ENCODE results near the gene IGIP.

The IGIP gene

GRCh38 chr5:140162781-140163180 lies 37.0 kb downstream of the IGIP start:
- no peak for DNase-seq (ENCODE audit: low read depth, low spot score)

DNA sequence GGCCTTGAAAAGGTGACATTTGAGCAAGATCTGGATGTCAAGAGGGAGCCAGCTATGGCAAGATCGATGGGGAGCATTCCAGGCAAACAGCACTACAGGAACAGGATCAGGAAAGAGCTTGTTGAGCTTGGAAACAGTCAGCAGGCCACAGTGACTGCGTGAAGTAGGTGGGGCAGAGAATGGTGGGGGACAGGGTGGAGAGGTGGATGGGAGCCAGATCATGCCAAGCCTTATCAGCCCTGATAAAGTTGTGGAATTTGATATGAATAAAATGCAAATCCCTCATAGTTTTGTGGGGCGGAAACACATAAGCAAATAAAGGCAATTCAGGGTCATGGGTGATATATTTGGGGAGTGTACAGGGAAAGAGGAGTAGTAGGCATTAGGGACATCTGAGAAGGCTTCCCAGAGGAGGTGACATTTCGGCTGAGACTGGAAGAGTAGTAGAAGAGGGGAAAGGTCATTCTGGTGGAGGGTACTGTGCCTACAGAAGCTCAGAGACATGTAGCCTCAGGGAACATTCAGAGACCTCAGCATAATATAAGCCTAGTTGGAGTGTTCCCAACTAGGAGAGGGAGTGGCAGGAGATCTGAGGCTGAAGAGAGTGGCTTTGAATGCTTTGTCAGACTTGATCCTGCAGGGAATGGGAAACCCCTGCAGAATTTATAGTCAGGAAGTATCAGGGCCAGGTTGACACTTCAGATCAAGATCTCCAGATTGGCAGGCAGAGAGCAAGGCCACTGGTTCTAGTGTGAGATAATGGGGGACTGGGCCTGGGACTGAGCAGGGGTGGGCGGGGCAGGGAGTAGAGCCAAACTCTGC lies 39.6 kb downstream of the IGIP start:
- no peak for DNase-seq (ENCODE audit: low read depth, low spot score)

GRCh38 chr5:140165923-140166270 lies 40.2 kb downstream of the IGIP start:
- DNase-seq (ENCODE audit: low read depth, low spot score) = no peak

DNA sequence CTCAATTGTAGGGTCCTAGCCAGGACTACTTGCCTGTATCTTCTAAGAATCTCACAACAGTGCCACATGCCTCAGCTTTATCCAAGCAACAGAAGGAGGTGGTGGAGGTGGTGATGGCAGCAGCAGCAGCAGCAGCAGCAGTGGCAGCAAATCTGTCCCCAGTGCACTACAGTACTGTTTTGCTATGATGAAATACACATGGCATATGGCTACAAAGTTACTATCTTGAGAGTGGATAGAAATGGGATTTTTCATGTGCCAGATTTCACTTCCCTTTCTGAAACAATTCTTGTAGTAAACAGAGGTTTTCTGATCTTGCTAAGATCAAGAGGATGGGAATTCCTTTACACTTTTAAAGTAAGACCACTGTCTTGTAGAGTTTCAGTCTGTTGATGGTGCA lies 41.2 kb downstream of the IGIP start:
- no peak for DNase-seq (ENCODE audit: low read depth, low spot score)

DNA sequence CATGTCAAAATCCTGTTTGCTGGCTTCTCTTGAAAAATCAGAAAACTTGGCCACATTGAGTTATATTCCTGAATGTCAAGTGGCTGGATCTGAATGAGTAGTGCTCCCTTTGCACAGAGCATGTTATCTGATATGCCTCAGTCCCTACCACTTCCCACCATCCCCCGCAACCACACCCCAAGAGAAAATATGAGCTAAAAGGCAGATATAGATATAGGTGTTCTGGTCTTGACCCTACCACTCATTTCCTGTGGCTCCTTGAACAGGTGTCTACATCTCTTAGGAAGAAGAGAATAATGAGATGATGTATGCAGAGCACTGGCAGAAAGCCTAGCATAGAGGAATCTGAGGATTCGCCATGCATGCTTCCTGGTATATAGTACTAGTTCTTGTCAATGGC lies 42.6 kb downstream of the IGIP start:
- DNase-seq (ENCODE audit: low read depth, low spot score) = no peak

GRCh38 chr5:140169410-140169809 lies 43.7 kb downstream of the IGIP start:
- DNase-seq (ENCODE audit: low read depth, low spot score) = no peak

DNA sequence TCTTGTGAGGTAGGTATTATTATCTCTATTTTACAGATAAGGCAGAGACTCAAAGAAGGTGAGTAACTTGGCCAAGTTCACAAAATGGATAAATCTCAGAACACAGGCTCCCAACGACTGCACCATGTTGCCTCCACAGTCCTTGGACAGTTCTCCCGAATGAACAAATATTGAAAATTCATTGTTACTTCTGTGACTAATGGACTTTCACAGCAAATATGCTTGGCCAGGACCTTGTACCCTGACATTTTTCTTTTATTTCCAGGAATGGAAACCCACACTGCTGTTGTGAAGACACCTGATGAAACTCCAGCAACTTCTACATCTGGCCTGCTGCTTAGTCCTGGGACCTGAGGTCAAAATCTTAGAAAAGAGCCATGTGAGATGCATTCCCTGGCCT lies 46.7 kb downstream of the IGIP start:
- no peak for DNase-seq (ENCODE audit: low read depth, low spot score)

DNA sequence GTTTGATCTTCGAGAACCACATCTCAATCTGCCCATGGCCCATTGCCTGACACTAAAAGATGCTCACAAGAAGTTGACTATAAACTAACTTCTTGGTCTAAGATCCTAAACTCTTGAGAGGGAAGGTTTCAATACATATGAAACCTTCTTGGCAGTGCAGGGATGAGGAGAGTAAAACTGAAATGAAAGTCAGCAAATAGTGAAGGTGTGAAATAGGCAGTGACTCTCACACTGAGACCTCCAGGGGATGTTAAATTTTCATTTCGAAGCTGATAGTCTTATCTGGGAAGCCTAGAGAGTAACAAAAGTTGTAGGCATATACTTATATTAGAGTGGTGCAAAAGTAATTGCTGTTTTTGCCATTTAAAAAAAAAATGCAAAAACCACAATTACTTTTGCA lies 48.3 kb downstream of the IGIP start:
- no peak for DNase-seq (ENCODE audit: low read depth, low spot score)

DNA sequence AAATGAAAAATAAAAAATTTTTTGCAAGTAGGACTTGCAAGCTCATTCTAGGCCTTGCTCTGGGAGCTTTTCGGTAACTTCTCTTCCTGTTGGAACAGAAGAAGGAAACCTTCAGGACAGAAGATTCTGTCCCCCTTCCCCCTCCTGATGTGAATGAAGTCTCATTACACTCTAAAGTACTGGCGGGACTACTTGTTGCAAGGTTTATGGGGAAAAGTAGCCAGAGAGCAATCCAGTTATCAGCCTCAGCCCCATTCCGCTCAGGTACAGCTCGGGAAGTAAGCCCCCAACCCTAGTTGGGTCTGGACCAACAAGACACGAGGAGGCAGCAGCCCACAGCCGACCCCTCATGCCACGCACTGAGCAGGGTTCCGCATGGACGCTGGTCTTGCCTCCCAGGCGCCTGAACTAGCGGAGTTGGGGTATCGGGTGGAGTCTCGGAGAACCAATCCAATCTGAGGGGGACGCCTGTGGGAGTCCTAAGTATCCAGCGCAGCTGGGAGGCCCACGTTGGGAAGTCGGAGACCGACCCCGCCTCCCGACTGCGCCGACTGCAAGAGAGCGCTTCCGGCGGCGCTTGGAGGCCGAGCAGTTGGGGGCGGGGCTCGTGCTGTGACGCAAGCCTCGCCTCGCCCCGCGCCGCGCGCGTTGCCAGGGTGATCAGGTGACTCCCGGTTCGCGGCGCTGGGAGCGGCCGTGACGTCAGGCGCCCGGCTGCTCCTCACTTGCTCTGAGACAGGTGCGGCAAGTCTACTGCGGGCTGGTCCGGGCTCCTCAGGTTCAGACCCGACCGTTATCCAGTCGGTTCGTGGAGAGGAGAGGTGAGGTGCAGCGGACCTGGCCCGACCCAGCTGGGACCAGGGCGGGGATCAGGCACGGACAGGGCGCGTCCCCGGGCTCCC lies 49.0 kb downstream of the IGIP start, which contains the start of gene CYSTM1:
TSS of gene CYSTM1 (plus strand) at position 724 of the 902 bp plus-strand sequence. CDS start 19,278 bp downstream, outside the sequence.
- peak; percentile 74 for DNase-seq (ENCODE audit: low read depth, low spot score)

DNA sequence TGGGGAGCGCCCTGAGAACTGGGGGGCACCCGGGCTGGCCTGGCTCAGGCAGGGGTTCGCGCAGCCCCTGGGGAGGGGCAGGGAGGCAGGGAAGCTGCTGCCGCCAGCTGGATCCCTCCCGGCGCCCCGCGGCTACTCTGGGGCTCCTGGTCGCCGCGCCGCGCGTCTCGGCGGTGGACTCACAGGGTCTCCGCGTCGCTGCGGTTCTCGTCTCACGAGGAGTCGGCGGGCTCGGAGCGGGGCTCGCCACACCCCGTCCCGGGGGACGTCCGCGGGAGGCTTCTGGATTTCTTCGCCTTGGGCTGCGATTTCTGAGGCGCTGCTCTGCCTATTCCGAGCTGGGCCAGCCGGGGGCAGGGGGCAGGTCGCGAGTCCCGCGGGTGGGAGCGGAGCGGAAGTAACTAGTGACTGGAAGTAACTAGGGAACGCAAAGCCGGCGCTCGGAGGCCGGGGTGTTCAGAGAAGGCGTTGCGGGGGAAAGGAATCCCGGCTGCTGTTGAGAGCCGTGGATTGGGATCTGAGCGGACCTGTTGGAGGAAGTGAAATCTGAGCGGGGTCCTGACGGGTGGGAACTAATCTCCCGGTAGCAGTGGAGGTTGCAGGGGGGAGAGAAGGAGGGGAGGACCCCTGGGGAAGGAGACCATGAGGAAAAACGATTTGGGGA lies 49.8 kb downstream of the IGIP start:
- no peak for DNase-seq (ENCODE audit: low read depth, low spot score)

DNA sequence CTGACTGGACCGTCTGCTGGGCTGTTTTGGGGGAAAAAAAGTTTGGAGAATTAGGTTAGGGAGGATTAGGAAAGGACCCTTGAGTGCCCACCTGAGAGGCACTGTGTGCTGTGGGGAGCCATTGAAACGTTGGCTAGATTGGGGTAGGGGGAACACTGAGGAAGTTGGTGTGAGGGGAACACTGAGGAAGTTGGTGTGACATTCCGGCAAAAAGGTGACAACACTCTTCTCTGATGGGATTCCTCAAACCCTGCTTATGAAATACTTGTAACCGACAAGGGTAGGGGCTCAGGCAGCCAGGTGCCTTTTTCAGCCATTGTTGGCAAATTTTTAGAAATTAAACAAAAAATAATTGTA lies 50.3 kb downstream of the IGIP start:
- no peak for DNase-seq (ENCODE audit: low read depth, low spot score)

GRCh38 chr5:140178086-140178410 lies 52.3 kb downstream of the IGIP start:
- no peak for DNase-seq (ENCODE audit: low read depth, low spot score)

- DNase-seq (ENCODE audit: low read depth, low spot score) = no peak
Measured at GRCh38 chr5:140178482-140179116, 52.9 kb downstream of the IGIP start.

Measured in brain pericyte (primary cell).